ENCODE results near the gene UFD1.

DNA sequence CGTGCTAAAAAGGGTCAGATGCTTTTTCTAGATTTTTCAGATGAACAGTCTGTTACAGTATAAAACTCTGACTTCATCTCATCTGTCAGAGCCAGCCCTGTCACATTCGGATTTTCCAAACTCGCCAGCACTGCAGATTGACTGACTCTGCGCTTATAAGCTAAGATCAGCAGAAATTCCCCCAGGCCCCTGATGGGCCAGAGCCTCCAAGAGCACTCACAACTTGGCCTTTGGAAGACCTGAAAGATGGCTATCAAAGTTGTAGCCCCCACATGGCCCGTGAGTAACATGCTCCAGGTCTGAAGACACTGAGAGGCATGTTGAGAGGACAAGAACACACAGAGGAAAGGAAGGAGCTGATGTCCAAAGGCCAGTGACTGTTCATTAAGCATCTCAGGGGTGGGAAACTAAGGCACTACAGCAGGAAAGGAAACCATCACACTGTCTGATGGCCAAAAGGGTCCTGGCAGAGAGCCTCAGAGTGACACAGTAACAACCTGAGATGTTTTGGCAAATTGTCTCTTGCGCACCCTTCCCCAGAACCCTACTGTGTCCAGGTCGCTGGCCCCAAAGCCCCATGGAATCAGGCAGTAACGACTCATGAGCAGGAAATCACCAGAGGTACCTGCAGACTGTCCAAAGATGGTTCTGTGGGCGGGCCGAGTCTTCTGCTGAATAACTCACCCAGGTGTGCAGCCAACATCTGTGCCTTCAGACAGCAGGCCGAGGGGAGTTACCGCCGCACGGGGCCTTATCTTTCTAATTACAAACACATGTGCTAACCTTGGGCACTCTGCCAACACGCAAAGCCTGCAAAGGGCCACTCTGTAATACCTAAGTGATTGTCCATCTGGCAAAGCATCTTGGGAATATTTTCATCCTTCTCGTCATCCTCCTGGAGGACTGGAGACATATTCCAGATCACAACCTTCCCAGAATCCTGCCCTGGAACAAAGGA lies 71.1 kb downstream of the UFD1 start:
- TF ChIP-seq L3MBTL2 (conservative IDR thresholded peaks at IDR 0.05) (no peak), FOXM1 (IDR thresholded peaks at IDR 0.05; ENCODE audit: borderline replicate concordance) (no peak), BHLHE40 (IDR thresholded peaks at IDR 0.05; ENCODE audit: borderline replicate concordance) (no peak), ZNF384 (IDR thresholded peaks at IDR 0.05) (no peak), CTBP1 (IDR thresholded peaks at IDR 0.05; ENCODE audit: borderline replicate concordance) (no peak), NFRKB (IDR thresholded peaks at IDR 0.05) (no peak), SP1 (IDR thresholded peaks at IDR 0.05) (no peak)

Measured in HEK293T (cell line).